Hematopoietic multipotent progenitor cell (in vitro differentiated cells): ENCODE data around the gene GRIK4. TPM values are rescaled to one million over a fixed set of nuclear protein-coding genes. Genes with fewer than 3 reads are reported as not detected.

Experiments used
- DNase-seq, 3 donors: peaks; one replicate each; pipeline ENCODE4 v3.0.0-alpha.2; 2011 to 2015; ENCODE audit warnings: low read depth in 2 of 3, low spot score in 2 of 3
- total RNA-seq: library from RNA; depleted of rRNA; stranded (reverse); fragments of >200 nt; gene quantifications from one replicate; pipeline ENCODE4 v1.2.3, GENCODE V29; 2012

Gene GRIK4
- total RNA-seq, 1 donor = not detected

GRCh38 chr11:120523196-120523595 lies 11.6 kb downstream of the GRIK4 start:
- DNase-seq = no peak

- no peak for DNase-seq
These were observed 13.1 kb downstream of the GRIK4 start for GRCh38 chr11:120524536-120525085.

- no peak for DNase-seq
These were observed 14.0 kb downstream of the GRIK4 start for GRCh38 chr11:120525261-120526171.

- DNase-seq = no peak
These were observed 14.7 kb downstream of the GRIK4 start for GRCh38 chr11:120526241-120526640.

GRCh38 chr11:120527111-120527761 lies 15.7 kb downstream of the GRIK4 start:
- no peak for DNase-seq

GRCh38 chr11:120528749-120529148 lies 17.2 kb downstream of the GRIK4 start:
- no peak for DNase-seq

GRCh38 chr11:120529214-120529613 lies 17.7 kb downstream of the GRIK4 start:
- DNase-seq = no peak

- DNase-seq = no peak
These were observed 18.4 kb downstream of the GRIK4 start for GRCh38 chr11:120529911-120530310.

- DNase-seq = no peak
These were observed 20.7 kb downstream of the GRIK4 start for GRCh38 chr11:120532082-120532831.

- DNase-seq = no peak
These were observed 21.3 kb downstream of the GRIK4 start for GRCh38 chr11:120532832-120533196.

- no peak for DNase-seq
These were observed 24.7 kb downstream of the GRIK4 start for GRCh38 chr11:120536091-120536796.

GRCh38 chr11:120536797-120537169 lies 25.2 kb downstream of the GRIK4 start:
- no peak for DNase-seq

GRCh38 chr11:120537996-120538395 lies 26.4 kb downstream of the GRIK4 start:
- DNase-seq = no peak

GRCh38 chr11:120538707-120539106 lies 27.2 kb downstream of the GRIK4 start:
- DNase-seq = no peak

- DNase-seq = no peak
These were observed 28.3 kb downstream of the GRIK4 start for GRCh38 chr11:120539667-120540369.

- no peak for DNase-seq
These were observed 29.4 kb downstream of the GRIK4 start for GRCh38 chr11:120540744-120541465.

GRCh38 chr11:120543521-120544215 lies 32.1 kb downstream of the GRIK4 start:
- DNase-seq = no peak

- DNase-seq = peak in 2 of 3 donors; percentile 35 to 74
These were observed 34.3 kb downstream of the GRIK4 start for GRCh38 chr11:120545813-120546212.
